NCI-H1105 treated with DMSO at 0.1 percent for 48 hours (cell line): ENCODE data around the gene ABCC2.
"Not testable (repeated sequence)": the region's sequence is repeated elsewhere in the genome, so short reads cannot be mapped to it uniquely, and the experiment has no call there.

ENCODE experiments used
- DNase-seq: peaks from one replicate; lab custom pipeline; 2025; lab: John Stamatoyannopoulos, UW

Gene ABCC2

GRCh38 chr10:99808270-99808669 lies 25.8 kb downstream of the ABCC2 start:
- no peak for DNase-seq

- no peak for DNase-seq
These were observed 27.0 kb downstream of the ABCC2 start for GRCh38 chr10:99809481-99809880.

- DNase-seq = no peak
These were observed 27.6 kb downstream of the ABCC2 start for GRCh38 chr10:99809931-99810615.

GRCh38 chr10:99812177-99812576 lies 29.7 kb downstream of the ABCC2 start:
- no peak for DNase-seq

- DNase-seq = no peak
These were observed 31.7 kb downstream of the ABCC2 start for GRCh38 chr10:99814143-99814542.

- DNase-seq = no peak
These were observed 33.2 kb downstream of the ABCC2 start for GRCh38 chr10:99815621-99816020.

- no peak for DNase-seq
These were observed 45.5 kb downstream of the ABCC2 start for GRCh38 chr10:99827936-99828335.

- DNase-seq = no peak
These were observed 46.0 kb downstream of the ABCC2 start for GRCh38 chr10:99828464-99828863.

GRCh38 chr10:99832439-99832838 lies 50.0 kb downstream of the ABCC2 start:
- DNase-seq = no peak

- no peak for DNase-seq
These were observed 52.0 kb downstream of the ABCC2 start for GRCh38 chr10:99834410-99834809.

- no peak for DNase-seq
These were observed 53.5 kb downstream of the ABCC2 start for GRCh38 chr10:99835947-99836346.

- DNase-seq = no peak
These were observed 54.3 kb downstream of the ABCC2 start for GRCh38 chr10:99836711-99837110.

GRCh38 chr10:99840859-99841258 lies 58.4 kb downstream of the ABCC2 start:
- not testable (repeated sequence) for DNase-seq

- no peak for DNase-seq
These were observed 59.3 kb downstream of the ABCC2 start for GRCh38 chr10:99841746-99842145.

GRCh38 chr10:99843310-99843709 lies 60.9 kb downstream of the ABCC2 start:
- no peak for DNase-seq

GRCh38 chr10:99844433-99844955 lies 62.1 kb downstream of the ABCC2 start:
- DNase-seq = no peak

- DNase-seq = peak; percentile 57
These were observed 63.5 kb downstream of the ABCC2 start for GRCh38 chr10:99845837-99846382.

- DNase-seq = no peak
These were observed 66.6 kb downstream of the ABCC2 start for GRCh38 chr10:99849057-99849456.

GRCh38 chr10:99849536-99849935 lies 67.1 kb downstream of the ABCC2 start:
- no peak for DNase-seq

GRCh38 chr10:99850021-99850766 lies 67.8 kb downstream of the ABCC2 start:
- no peak for DNase-seq

GRCh38 chr10:99850767-99851340 lies 68.4 kb downstream of the ABCC2 start:
- DNase-seq = no peak

- DNase-seq = no peak
These were observed 69.4 kb downstream of the ABCC2 start for GRCh38 chr10:99851825-99852224.
